ENCODE measurements around the gene PARN.

PARN gene

GRCh38 chr16:14520753-14521152, 109.3 kb downstream of the PARN start:
- Mint-ChIP-seq H3K27me3 (ENCODE audit: low read depth) (no peaks in the 10 kb centered on the region), H3K27ac (no peak overlapping the region), H3K9me3 (no peaks in the 10 kb centered on the region), H3K4me3 (no peak overlapping the region), H3K4me1 (ENCODE audit: low read depth) (peaks cover 16% of the 10 kb centered on the region), H3K36me3 (ENCODE audit: low read depth) (no peaks in the 10 kb centered on the region)
- no peak for DNase-seq (ENCODE audit: low spot score)

GRCh38 chr16:14514967-14515366, 115.1 kb downstream of the PARN start:
- H3K27me3 Mint-ChIP-seq (ENCODE audit: low read depth) = no peaks in the 10 kb centered on the region
- H3K27ac Mint-ChIP-seq = no peak overlapping the region
- H3K4me3 Mint-ChIP-seq = no peak overlapping the region
- no peak for DNase-seq (ENCODE audit: low spot score)
- H3K4me1 Mint-ChIP-seq (ENCODE audit: low read depth) = peaks cover 4% of the 10 kb centered on the region
- peaks cover 4% of the 10 kb centered on the region for H3K36me3 Mint-ChIP-seq (ENCODE audit: low read depth)
- no peaks in the 10 kb centered on the region for H3K9me3 Mint-ChIP-seq

GRCh38 chr16:14513389-14514107, 116.5 kb downstream of the PARN start:
- Mint-ChIP-seq H3K36me3 (ENCODE audit: low read depth) (peaks cover 4% of the 10 kb centered on the region), H3K4me1 (ENCODE audit: low read depth) (no peaks in the 10 kb centered on the region), H3K9me3 (no peaks in the 10 kb centered on the region), H3K4me3 (no peak overlapping the region), H3K27ac (no peak overlapping the region), H3K27me3 (ENCODE audit: low read depth) (no peaks in the 10 kb centered on the region)
- DNase-seq (ENCODE audit: low spot score) = no peak

- no peaks in the 10 kb centered on the region for H3K4me1 Mint-ChIP-seq (ENCODE audit: low read depth)
- no peaks in the 10 kb centered on the region for H3K9me3 Mint-ChIP-seq
- peaks cover 4% of the 10 kb centered on the region for H3K36me3 Mint-ChIP-seq (ENCODE audit: low read depth)
- H3K27me3 Mint-ChIP-seq (ENCODE audit: low read depth) = no peaks in the 10 kb centered on the region
- H3K4me3 Mint-ChIP-seq = no peak overlapping the region
- no peak for DNase-seq (ENCODE audit: low spot score)
- no peak overlapping the region for H3K27ac Mint-ChIP-seq
Measured at GRCh38 chr16:14511800-14512135, 118.3 kb downstream of the PARN start.

- H3K9me3 Mint-ChIP-seq = no peaks in the 10 kb centered on the region
- H3K27ac Mint-ChIP-seq = no peak overlapping the region
- peaks cover 4% of the 10 kb centered on the region for H3K36me3 Mint-ChIP-seq (ENCODE audit: low read depth)
- no peaks in the 10 kb centered on the region for H3K4me1 Mint-ChIP-seq (ENCODE audit: low read depth)
- H3K4me3 Mint-ChIP-seq = no peak overlapping the region
- H3K27me3 Mint-ChIP-seq (ENCODE audit: low read depth) = no peaks in the 10 kb centered on the region
- DNase-seq (ENCODE audit: low spot score) = no peak
Measured at GRCh38 chr16:14510939-14511799, 118.9 kb downstream of the PARN start.

- no peak overlapping the region for H3K27ac Mint-ChIP-seq
- no peaks in the 10 kb centered on the region for H3K9me3 Mint-ChIP-seq
- no peak overlapping the region for H3K4me3 Mint-ChIP-seq
- DNase-seq (ENCODE audit: low spot score) = no peak
- no peaks in the 10 kb centered on the region for H3K27me3 Mint-ChIP-seq (ENCODE audit: low read depth)
- H3K4me1 Mint-ChIP-seq (ENCODE audit: low read depth) = no peaks in the 10 kb centered on the region
- peaks cover 4% of the 10 kb centered on the region for H3K36me3 Mint-ChIP-seq (ENCODE audit: low read depth)
Measured at GRCh38 chr16:14510581-14510938, 119.5 kb downstream of the PARN start.

- no peak overlapping the region for H3K27ac Mint-ChIP-seq
- peaks cover 4% of the 10 kb centered on the region for H3K36me3 Mint-ChIP-seq (ENCODE audit: low read depth)
- no peaks in the 10 kb centered on the region for H3K27me3 Mint-ChIP-seq (ENCODE audit: low read depth)
- DNase-seq (ENCODE audit: low spot score) = no peak
- no peaks in the 10 kb centered on the region for H3K9me3 Mint-ChIP-seq
- H3K4me3 Mint-ChIP-seq = no peak overlapping the region
- H3K4me1 Mint-ChIP-seq (ENCODE audit: low read depth) = no peaks in the 10 kb centered on the region
Measured at GRCh38 chr16:14509675-14510132, 120.4 kb downstream of the PARN start.

GRCh38 chr16:14509055-14509454, 121.0 kb downstream of the PARN start:
- no peak overlapping the region for H3K27ac Mint-ChIP-seq
- H3K27me3 Mint-ChIP-seq (ENCODE audit: low read depth) = no peaks in the 10 kb centered on the region
- no peak for DNase-seq (ENCODE audit: low spot score)
- no peak overlapping the region for H3K4me3 Mint-ChIP-seq
- H3K4me1 Mint-ChIP-seq (ENCODE audit: low read depth) = no peaks in the 10 kb centered on the region
- peaks cover 4% of the 10 kb centered on the region for H3K36me3 Mint-ChIP-seq (ENCODE audit: low read depth)
- H3K9me3 Mint-ChIP-seq = no peaks in the 10 kb centered on the region

- no peak for DNase-seq (ENCODE audit: low spot score)
- Mint-ChIP-seq H3K4me3 (no peak overlapping the region), H3K36me3 (ENCODE audit: low read depth) (no peaks in the 10 kb centered on the region), H3K9me3 (no peaks in the 10 kb centered on the region), H3K4me1 (ENCODE audit: low read depth) (peaks cover 11% of the 10 kb centered on the region), H3K27me3 (ENCODE audit: low read depth) (no peaks in the 10 kb centered on the region), H3K27ac (no peak overlapping the region)
Measured at GRCh38 chr16:14505846-14506245, 124.2 kb downstream of the PARN start.

- Mint-ChIP-seq H3K36me3 (ENCODE audit: low read depth) (no peaks in the 10 kb centered on the region), H3K27me3 (ENCODE audit: low read depth) (no peaks in the 10 kb centered on the region), H3K4me3 (no peak overlapping the region), H3K27ac (no peak overlapping the region), H3K9me3 (no peaks in the 10 kb centered on the region), H3K4me1 (ENCODE audit: low read depth) (peaks cover 11% of the 10 kb centered on the region)
- no peak for DNase-seq (ENCODE audit: low spot score)
Measured at GRCh38 chr16:14502932-14503741, 126.9 kb downstream of the PARN start.

GRCh38 chr16:14502256-14502875, 127.7 kb downstream of the PARN start:
- H3K27ac Mint-ChIP-seq = no peak overlapping the region

GRCh38 chr16:14501331-14502255, 128.5 kb downstream of the PARN start:
- Mint-ChIP-seq H3K36me3 (ENCODE audit: low read depth) (no peaks in the 10 kb centered on the region), H3K4me1 (ENCODE audit: low read depth) (peaks cover 11% of the 10 kb centered on the region), H3K27me3 (ENCODE audit: low read depth) (no peaks in the 10 kb centered on the region), H3K9me3 (no peaks in the 10 kb centered on the region), H3K4me3 (no peak overlapping the region), H3K27ac (no peak overlapping the region)
- DNase-seq (ENCODE audit: low spot score) = no peak

More at GRCh38 chr16:14502256-14502875, 127.7 kb downstream of the PARN start:
- Mint-ChIP-seq H3K36me3 (ENCODE audit: low read depth) (no peaks in the 10 kb centered on the region), H3K4me1 (ENCODE audit: low read depth) (peaks cover 11% of the 10 kb centered on the region), H3K4me3 (no peak overlapping the region), H3K9me3 (no peaks in the 10 kb centered on the region), H3K27me3 (ENCODE audit: low read depth) (no peaks in the 10 kb centered on the region)
- DNase-seq (ENCODE audit: low spot score) = no peak

GRCh38 chr16:14500791-14501190, 129.3 kb downstream of the PARN start:
- no peak for DNase-seq (ENCODE audit: low spot score)
- Mint-ChIP-seq H3K4me3 (no peak overlapping the region), H3K27me3 (ENCODE audit: low read depth) (no peaks in the 10 kb centered on the region), H3K4me1 (ENCODE audit: low read depth) (peaks cover 11% of the 10 kb centered on the region), H3K9me3 (no peaks in the 10 kb centered on the region), H3K36me3 (ENCODE audit: low read depth) (no peaks in the 10 kb centered on the region), H3K27ac (no peak overlapping the region)
